NCI-H1436 (cell line): ENCODE measurements around the gene CRYGN.

Experiments used
- DNase-seq: peaks from one replicate; lab custom pipeline; 2025; lab: John Stamatoyannopoulos, UW

Gene CRYGN

DNA sequence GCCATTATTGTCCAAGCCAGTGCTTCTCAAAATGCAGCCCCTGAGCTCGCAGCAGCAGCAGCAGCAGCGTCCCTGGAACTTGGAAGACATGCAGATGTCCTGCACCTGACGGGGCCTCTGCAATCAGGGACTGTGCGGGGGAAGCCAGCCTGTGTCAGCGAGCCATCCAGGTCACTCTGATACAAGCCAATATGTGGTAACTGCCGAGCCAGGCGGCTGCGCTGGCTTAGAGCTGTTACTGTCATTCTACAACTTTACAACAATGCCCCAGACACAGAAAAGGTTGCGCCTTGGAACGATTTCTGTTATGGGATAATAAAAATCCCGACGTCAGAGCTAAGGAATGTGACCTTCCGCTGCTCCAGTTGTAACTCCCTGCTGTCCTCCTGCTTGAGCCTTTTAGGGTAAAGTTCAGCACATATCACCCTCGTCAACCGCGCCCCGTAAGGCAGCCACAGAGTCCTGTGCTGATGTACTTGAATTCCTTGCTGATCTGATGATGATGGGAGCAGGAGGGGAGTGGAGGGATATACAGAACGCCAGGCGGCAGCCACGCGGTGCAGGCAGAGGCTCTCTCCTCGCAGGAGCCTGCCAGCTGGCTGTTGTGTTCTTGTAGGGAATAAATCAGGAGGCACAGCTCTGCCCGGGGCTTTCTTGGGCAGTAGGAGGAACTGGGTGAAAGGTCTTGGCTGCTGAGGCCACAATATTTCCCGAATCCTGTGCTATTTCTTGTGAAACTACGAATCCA lies 20.0 kb upstream of the CRYGN start:
- no peak for DNase-seq

GRCh38 chr7:151457534-151457933 lies 17.6 kb upstream of the CRYGN start:
- DNase-seq, result no peak

DNA sequence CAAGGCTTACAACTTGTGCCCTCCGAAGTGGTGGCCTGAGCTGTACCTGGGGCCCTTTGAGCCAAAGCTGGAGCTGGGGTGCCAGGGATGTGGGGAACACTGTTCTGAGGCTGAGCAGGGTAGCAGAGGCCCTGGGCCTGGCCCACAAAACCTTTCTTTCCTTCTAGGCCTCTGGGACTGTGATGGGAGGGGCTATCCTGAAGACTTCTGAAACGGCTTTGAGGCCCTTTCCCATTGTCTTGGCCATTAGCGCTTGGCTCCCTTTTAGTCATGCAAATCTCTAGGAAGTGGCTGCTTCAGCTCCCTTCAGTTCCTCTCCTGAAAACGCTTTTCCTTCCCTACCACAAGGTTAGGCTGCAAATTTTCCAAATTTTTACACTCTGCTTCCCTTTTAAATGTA lies 16.8 kb upstream of the CRYGN start:
- no peak for DNase-seq

GRCh38 chr7:151456276-151456675 lies 16.3 kb upstream of the CRYGN start:
- no peak for DNase-seq

- no peak for DNase-seq
These were observed 15.7 kb upstream of the CRYGN start for GRCh38 chr7:151455690-151456089.

DNA sequence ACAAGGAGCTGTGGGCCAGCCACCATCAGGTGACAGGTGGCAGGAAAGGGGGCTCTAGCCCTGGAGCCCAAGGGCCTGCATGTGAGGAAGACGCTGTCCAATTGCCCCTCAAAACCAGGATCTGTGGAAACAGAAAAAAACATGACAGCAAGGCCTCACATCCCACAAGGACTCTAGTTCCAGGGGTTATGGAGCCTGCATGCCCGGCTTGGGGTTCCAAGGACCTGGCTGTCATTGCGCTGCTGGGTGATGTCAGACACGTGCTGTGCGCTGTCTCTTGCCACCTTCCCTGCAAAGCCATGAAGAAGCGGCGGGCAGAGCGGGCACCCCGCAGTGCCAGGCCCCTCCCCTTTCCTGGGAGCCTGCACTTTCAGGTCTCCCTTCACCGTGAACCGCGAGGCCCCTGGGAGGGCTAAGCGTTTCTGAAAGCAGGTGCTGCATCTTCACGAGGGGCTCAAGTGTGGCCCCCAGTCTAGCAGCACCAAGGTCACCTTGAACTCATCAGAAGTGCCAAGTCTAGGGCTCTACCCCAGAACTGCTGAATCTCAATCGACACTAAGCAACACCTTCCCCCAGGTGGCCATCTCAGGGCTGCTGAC lies 15.1 kb upstream of the CRYGN start:
- no peak for DNase-seq

DNA sequence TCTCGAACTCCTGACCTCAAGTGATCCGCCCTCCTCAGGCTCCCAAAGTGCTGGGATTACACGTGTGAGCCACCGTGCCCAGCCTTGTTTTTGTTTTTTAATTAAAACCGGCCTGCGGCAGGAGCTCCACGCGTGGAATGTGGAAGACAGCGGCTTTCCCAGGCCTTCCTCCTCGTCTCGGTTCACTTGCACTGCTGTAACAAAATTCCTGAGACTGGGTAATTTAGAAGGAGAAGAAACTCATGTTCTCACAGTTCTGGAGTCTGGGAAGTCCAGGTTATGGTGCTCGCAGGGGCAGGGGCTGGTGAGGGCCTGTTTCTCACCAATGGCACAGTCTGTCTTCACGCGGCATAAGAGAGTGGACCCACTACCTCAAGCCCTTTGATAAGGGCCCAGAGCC lies 14.4 kb upstream of the CRYGN start:
- DNase-seq, result no peak

GRCh38 chr7:151453326-151453791 lies 13.4 kb upstream of the CRYGN start:
- DNase-seq, result no peak

DNA sequence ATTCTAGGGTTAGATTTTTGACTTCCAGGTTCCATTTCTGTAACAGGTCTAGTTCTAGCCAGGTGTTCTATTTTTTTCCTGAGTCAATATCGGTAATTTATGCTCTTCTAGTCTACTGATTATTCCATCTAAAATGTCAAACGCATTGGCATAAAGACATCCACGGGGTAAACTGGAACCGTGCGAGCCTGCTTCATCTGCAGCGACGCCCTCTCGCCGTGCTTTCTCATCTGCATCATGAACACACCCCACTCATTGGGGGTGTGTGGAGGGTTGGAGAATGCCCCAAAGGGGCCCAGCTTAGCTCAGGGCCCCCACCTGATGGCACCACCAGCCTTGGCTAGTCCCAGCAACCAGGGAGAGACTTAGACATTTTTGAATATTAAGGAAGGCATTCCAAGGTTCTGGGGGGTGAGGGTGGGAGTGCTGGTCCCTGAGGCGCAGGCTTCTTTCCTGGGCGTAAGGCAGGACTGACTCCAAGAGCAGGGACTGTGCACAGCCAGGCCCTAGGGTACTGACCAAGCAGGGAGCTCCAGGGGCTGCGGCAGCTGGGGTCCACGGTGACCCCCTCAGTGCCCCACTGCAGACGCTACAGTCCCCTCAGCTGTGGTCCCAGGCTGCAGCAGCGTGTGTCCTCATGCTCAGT lies 12.9 kb upstream of the CRYGN start:
- no peak for DNase-seq

- no peak for DNase-seq
These were observed 12.0 kb upstream of the CRYGN start for GRCh38 chr7:151451626-151452571.

DNA sequence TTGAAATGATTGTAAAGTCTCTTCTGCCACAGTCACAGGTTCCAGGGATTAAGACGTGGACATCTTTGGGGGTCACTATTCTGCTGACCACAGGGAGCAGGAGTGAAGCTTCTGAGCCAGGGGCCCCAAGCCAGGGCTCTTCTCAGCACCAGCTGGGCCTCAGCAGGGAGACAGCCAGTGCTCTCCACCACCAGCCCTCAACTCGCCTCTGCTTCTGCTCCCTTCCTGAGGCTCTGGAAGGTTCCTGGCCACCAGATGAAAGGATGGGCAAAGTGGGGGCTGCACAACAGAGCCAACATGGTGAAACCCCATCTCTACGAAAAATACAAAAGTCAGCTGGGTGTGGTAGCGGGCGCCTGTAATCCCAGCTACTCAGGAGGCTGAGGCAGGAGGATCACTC lies 11.2 kb upstream of the CRYGN start:
- no peak for DNase-seq

GRCh38 chr7:151449990-151450389 lies 10.0 kb upstream of the CRYGN start:
- no peak for DNase-seq

- peak; percentile 34 for DNase-seq
These were observed 8.6 kb upstream of the CRYGN start for GRCh38 chr7:151448261-151449252.

GRCh38 chr7:151447901-151448260 lies 7.9 kb upstream of the CRYGN start:
- no peak for DNase-seq

GRCh38 chr7:151447312-151447711 lies 7.4 kb upstream of the CRYGN start:
- no peak for DNase-seq

- no peak for DNase-seq
These were observed 6.5 kb upstream of the CRYGN start for GRCh38 chr7:151446412-151446811.

- DNase-seq, result no peak
These were observed 4.7 kb upstream of the CRYGN start for GRCh38 chr7:151444632-151445031.

GRCh38 chr7:151442776-151443496 lies 3.0 kb upstream of the CRYGN start:
- DNase-seq, result no peak

DNA sequence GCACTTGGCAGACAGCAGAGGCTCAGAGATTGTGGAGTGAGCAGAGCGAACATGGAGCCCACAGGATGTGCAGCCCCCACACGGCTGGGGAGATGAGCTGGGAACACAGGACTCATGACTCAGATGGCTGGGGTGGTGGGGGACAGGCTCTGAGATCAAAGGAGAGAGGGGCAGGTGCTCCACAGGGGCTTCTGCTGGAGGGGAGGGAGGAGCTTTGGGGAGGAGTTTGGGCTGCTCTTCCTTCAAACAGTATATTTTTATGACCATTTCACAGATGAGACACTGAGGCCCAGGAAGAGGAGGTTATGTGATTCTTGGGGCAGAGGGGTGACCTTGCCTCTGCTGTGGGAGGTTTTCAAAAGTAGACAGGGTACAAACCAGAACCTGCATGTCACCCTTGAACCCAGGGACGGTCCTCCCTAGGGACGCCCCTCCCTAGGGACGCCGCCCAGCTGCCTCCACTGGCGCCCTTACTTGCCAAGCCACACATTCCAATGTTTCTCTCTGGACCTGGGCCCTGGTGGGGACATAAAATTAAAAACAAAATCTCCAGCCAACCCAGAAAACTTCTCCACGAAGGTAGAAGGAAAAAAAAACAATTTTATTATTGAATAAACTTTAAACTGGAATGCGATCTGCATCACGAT lies 981 bp upstream of the CRYGN start:
- no peak for DNase-seq
